C4-2B (cell line): ENCODE data around the gene SUV39H1.

ENCODE experiments used
- H3K27ac ChIP-seq: fragments of 450-650 bp; 2 replicates; pipeline ENCODE4 v1.5.1; 2017
- ZFX ChIP-seq: fragments of 450-650 bp; IDR thresholded peaks from 2 replicates; pipeline ENCODE4 v1.6.1; 2017
- TF ChIP-seq, protein P1 (sequence below): fragments of 450-650 bp; conservative IDR thresholded peaks from 2 replicates; pipeline ENCODE4 v1.5.1; 2017; ENCODE audit warnings: mild to moderate bottlenecking

Gene SUV39H1

DNA sequence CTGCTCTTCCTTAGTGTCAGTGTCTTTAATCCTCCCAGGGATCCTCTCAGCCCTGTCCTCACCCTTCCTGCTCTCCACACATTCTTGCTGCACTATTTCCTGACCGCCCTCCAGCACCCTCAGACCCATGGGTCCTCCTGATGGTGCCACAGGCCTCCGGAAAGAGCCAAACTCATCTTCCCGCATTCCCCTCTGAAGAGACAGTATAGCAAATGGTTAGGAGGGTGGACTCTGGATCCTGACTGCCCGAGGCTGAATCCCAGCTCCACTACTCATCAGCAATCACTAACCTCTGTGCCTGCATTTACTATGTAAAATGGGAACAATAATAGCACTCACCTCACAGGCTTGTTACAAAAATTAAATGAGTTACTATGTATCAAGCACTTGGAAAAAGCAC lies 6.2 kb downstream of the SUV39H1 start:
- no peak for TF ChIP-seq ZFX
- TF ChIP-seq, protein P1, sequence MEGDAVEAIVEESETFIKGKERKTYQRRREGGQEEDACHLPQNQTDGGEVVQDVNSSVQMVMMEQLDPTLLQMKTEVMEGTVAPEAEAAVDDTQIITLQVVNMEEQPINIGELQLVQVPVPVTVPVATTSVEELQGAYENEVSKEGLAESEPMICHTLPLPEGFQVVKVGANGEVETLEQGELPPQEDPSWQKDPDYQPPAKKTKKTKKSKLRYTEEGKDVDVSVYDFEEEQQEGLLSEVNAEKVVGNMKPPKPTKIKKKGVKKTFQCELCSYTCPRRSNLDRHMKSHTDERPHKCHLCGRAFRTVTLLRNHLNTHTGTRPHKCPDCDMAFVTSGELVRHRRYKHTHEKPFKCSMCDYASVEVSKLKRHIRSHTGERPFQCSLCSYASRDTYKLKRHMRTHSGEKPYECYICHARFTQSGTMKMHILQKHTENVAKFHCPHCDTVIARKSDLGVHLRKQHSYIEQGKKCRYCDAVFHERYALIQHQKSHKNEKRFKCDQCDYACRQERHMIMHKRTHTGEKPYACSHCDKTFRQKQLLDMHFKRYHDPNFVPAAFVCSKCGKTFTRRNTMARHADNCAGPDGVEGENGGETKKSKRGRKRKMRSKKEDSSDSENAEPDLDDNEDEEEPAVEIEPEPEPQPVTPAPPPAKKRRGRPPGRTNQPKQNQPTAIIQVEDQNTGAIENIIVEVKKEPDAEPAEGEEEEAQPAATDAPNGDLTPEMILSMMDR = no peak
- H3K27ac ChIP-seq = no peak overlapping the region

DNA sequence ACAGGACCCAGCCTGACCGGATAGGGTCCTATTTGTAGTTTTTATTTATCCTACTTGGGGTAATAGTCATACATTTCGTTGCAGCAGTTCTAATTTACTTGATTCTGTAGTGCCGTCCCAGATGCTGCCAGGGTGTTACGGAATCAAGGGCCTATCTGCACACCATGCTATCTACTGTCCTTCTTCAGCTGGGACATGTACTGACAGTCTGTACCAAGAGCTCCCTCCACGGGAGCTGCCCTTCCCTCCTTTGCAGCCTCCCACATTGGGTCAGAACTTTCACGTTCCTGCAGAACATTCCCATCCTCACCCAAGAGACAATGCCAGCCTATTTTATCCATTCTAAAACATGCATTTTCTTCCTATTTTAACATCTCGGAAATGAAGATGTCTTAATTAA lies 6.7 kb downstream of the SUV39H1 start:
- no peak overlapping the region for H3K27ac ChIP-seq
- TF ChIP-seq, protein P1 = no peak
- TF ChIP-seq ZFX = no peak

DNA sequence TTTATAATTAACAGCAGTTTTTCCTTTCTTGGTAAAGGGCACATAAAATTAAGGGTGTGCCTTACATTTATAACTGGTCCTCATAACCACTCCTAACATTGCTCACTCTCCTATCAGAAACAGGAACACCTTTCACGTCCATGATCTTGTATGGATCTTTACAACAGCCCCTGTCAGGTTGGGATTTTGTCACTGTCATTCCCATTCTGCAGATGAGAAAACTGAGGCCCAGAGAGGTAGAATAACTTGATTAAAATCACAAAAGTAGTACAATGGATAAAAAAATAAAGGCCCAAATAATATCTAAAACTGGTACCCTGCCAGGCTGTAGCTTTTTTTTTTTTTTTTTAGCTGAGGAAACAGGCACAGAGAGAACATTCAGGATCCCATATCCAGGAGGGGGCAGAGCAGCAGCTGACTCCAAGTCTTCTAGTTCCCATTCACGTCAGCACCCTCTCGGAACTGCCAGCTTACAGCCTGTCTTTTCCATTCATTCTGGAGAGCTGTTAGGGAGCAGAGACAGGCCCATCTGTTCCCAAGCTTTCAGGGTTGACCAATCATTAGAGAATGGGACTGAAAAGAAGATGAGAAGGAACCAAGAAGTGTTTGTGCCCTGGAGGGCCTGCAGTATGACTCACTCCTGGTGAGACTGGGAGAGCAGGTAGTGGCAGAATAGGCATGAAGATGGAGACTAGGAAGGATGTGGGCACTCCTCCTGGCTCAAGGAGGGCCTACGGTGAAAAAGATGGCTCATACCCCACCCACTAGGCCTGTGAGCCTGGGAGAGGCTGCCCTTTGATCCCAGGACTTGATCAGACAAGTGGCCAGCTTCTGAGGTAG lies 7.3 kb downstream of the SUV39H1 start:
- TF ChIP-seq, protein P1 = no peak
- TF ChIP-seq ZFX = no peak
- H3K27ac ChIP-seq = no peak overlapping the region

DNA sequence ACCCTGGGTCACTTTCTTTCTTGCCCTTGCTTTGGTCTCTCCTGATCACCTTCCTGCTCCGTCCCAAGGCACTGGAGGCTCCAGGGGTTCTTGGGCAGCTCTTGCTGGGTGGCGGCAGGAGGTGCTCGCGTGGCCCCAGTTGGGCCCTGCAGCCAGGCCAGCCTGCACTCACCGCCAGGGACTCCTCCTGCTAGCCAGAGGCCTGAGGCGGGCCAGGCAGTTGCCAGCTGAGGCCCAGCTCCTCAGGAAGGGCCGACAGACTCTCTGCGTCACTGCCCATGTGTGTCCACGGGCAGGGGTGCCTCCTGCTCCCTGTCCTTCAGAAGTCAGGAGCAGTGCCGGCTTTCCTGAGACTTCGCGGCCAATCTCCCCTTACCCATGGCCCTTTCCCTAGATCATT lies 9.3 kb downstream of the SUV39H1 start:
- TF ChIP-seq, protein P1 = no peak
- TF ChIP-seq ZFX = no peak
- no peak overlapping the region; the same call in 1 of the 2 replicates for H3K27ac ChIP-seq

DNA sequence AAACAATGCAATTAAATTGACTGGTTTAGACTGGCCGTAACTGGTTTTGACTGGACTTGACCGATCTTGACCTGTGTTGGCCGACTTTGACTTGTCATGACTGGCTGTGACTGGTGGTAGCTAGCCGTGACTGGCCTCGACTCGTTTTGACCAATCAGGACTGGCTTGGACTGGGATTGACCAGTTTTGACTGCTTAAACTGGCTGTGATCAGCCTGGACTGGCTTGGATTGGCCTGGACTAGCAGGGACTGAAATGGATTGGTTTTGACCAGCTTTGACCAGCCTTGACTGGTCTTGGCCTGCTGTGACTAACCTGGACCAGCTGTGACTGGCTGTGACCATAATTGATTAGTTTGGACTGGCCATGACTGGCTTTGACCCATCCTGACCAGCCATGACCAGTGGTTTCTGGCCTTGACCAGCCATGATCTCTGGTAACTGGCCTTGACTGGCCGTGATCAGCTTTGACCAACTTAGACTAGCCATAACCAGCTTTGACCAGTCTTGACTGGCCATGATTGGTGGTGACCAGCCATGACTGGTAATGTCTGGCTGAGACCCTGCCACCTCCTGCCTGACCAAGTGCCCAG lies 13.1 kb downstream of the SUV39H1 start:
- H3K27ac ChIP-seq = no peak overlapping the region
- TF ChIP-seq ZFX = no peak
- TF ChIP-seq, protein P1 = no peak

DNA sequence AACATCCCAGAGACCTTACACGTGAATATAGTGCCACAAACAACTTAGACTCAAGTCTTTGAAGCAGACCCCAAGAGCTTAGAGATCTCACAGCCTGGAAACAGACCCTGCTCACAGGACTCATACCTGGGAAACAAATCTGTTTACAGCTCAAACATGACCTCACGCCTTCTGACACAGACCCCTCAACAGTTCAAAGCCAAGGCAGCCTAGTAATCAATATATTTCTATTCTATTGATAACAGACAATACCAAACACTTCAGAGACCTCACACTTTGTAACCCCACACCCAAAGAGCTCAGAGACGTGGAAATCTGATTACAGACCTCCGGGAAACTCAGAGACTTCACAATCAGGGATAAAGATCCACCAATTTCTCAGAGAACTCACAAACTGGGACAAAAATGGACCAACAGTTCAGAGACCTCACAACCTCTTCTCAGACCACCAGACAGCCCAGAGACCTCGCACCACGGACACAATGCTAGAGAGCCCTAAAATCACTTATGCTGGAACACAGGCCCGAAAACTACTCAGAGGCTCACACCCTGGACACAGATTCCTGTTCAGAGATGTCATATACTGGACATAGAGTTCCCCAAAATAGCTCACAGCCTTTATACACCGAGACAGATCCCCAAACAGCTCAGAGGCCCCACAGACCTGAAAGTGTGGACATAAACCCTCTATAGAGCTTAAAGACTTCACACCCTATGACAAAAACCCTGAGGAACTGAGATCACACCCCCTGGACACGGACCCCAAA lies 14.8 kb downstream of the SUV39H1 start:
- no peak overlapping the region for H3K27ac ChIP-seq
- TF ChIP-seq, protein P1 = no peak
- TF ChIP-seq ZFX = no peak
